Measurements from ENCODE around the gene SUV39H2.
"Not testable (repeated sequence)": the region's sequence is repeated elsewhere in the genome, so short reads cannot be mapped to it uniquely, and the experiment has no call there.

SUV39H2 gene

DNA sequence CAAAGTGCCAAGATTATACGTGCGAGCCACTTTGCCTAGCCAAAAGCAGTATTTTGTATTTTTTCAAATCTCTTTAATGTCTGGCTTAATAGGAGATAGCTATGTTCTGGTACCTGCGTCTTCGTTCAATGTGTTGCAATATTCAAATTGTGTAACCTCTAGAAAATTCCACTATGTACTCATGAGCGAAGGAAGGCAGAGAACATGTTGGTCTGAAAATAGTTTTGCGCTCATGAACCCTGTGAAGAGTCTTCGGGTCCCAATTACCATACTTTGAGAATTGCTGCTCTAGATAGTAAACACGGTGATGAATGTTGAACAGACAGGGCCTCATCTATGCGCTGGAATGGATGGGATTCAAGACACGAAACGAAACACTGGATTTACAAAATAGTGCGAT, 2.7 kb upstream of the SUV39H2 start:
- DNase-seq: no peak

- DNase-seq: no peak
These were observed 1.9 kb upstream of the SUV39H2 start for GRCh38 chr10:14876764-14877163.

- DNase-seq: peak in 23 of 56 donors; percentile 7 to 62 (median 34)
These were observed 660 bp downstream of the SUV39H2 start for GRCh38 chr10:14879124-14879927.

GRCh38 chr10:14879928-14880193, 1.2 kb downstream of the SUV39H2 start:
- DNase-seq: no peak

GRCh38 chr10:14880229-14880628, 1.6 kb downstream of the SUV39H2 start:
- no peak for DNase-seq

GRCh38 chr10:14884082-14884481, 5.4 kb downstream of the SUV39H2 start:
- DNase-seq: no peak

GRCh38 chr10:14889318-14889717, 10.7 kb downstream of the SUV39H2 start:
- DNase-seq: no peak

- no peak for DNase-seq
These were observed 12.5 kb downstream of the SUV39H2 start for GRCh38 chr10:14891151-14891550.

- DNase-seq: no peak
These were observed 25.7 kb downstream of the SUV39H2 start for GRCh38 chr10:14904316-14904732.

DNA sequence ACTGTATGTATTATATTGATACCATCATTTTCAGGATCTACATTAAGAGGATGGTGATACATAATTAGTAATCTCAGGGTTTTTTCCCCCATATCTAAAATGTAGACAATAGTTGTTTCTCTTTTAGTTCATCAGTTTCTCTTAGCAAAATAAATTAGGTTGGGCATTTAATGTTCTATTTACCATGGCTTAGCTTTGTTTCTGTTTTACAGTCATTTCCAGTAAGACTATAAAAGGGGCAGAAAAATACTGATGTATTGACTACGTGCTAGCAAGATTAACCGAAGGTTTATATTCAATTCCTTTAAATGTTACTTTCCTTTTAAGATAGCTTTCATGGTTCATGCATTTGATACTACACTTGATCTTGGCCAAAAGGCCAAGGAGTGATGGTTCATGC, 26.2 kb downstream of the SUV39H2 start:
- DNase-seq: no peak

GRCh38 chr10:14905890-14906289, 27.2 kb downstream of the SUV39H2 start:
- DNase-seq: no peak

DNA sequence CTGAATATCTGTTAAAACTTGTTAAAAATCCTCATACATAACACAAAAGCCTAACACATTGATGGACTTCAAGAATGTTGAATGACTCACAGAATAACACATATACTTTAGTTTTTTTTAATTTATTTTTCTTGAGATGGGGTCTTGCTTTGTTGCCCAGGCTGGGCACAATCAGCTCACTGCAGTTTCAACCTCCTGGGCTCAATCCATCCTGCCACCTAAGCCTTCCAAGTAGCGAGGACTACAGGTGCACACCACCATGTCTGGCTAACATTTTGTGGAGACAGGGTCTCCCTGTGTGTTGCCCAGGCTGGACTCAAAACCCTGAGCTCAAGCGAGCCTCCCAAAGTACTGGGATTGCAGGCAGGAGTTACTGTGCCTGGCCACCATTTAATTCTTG, 28.1 kb downstream of the SUV39H2 start:
- no peak for DNase-seq

GRCh38 chr10:14907591-14907990, 28.9 kb downstream of the SUV39H2 start:
- DNase-seq: not testable (repeated sequence)

GRCh38 chr10:14909101-14909500, 30.4 kb downstream of the SUV39H2 start:
- no peak for DNase-seq

DNA sequence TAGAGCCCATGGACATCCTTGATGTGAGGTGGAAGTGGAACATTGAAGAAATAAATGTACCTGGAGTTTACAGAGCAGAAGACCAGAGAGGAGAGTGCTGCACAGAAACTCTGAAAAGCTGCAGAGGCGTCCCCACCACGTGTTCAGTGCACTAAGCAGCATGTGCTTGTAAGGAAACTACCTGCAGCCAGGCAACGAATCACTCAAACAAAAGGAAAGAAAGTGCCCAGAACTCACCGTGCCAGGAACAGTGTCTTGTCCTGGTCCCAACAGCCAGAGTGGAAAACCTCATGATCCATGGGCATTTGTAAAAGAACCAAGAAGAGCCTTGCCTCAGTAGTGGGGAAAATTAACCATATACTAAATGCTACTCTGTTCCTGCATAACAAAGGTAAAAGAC, 32.3 kb downstream of the SUV39H2 start:
- no peak for DNase-seq

GRCh38 chr10:14911801-14912200, 33.1 kb downstream of the SUV39H2 start:
- DNase-seq: no peak

GRCh38 chr10:14916600-14916999, 37.9 kb downstream of the SUV39H2 start:
- no peak for DNase-seq

- DNase-seq: no peak
These were observed 39.2 kb downstream of the SUV39H2 start for GRCh38 chr10:14917827-14918226.

- DNase-seq: no peak
These were observed 40.3 kb downstream of the SUV39H2 start for GRCh38 chr10:14918964-14919363.

GRCh38 chr10:14924013-14924412, 45.3 kb downstream of the SUV39H2 start:
- no peak for DNase-seq

GRCh38 chr10:14925268-14925667, 46.6 kb downstream of the SUV39H2 start:
- DNase-seq: no peak

DNA sequence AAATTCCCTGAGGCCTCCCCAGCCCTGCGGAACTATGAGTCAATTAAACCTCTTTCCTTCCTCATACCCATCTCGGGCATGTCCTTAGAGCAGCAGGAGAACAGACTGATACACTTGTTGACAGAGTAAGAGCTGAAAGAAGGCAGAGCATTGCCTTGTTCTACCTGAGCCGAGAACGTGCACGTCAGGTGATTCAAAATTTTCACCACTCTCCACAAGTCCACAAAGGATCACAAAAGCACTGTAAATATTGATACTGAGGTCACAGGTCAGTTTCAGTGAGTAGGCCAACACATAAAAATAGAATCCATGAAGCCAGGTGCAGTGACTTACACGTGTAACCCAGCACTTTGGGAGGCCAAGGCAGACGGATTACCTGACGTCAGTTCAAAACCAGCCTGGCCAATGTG, 47.4 kb downstream of the SUV39H2 start:
- DNase-seq: no peak

- DNase-seq: no peak
These were observed 48.2 kb downstream of the SUV39H2 start for GRCh38 chr10:14926722-14927416.
